ENCODE results near the gene ETHE1. TPM values are rescaled to one million over a fixed set of nuclear protein-coding genes. Genes with fewer than 3 reads are reported as not detected.

ETHE1 gene
- total RNA-seq, 1 experiment from 2014 or later, result 19.0 TPM

- ATAC-seq (peak; percentile 52), DNase-seq (ENCODE audit: low spot score) (peak; percentile 84)
- Mint-ChIP-seq H3K4me1 (peaks cover 21% of the 10 kb centered on the region), H3K4me3 (peak overlapping the region; percentile 73), H3K36me3 (peaks cover under 1% of the 10 kb centered on the region; the same call in 1 of the 2 replicates), H3K9me3 (no peaks in the 10 kb centered on the region), H3K27me3 (ENCODE audit: low read depth) (peaks cover 38% of the 10 kb centered on the region), H3K27ac (no peak overlapping the region)
- POLR2A ChIA-PET, result interaction anchor here (0.6 to 1.6 kb wide), 5 partner anchors 18 to 1478 kb away, joined by 3 to 10 read pairs (median 6); no protein-coding TSS in a partner anchor
- CTCF ChIA-PET, result interaction anchor here (0.6 to 2.5 kb wide), 29 partner anchors 11 to 1709 kb away, joined by 3 to 48 read pairs (median 3); partner anchors contain the start of genes ETHE1, LYPD3 and ZNF575
- TF ChIP-seq MAX (CRISPR knock-in tag; IDR thresholded peaks at IDR 0.05) (0 out of 2 replicates have a peak, but pooled peaks have one; percentile 17), E2F5 (CRISPR knock-in tag; IDR thresholded peaks at IDR 0.05) (0 out of 2 replicates have a peak, but pooled peaks have one; percentile 43), AFF4 (CRISPR knock-in tag; IDR thresholded peaks at IDR 0.05; ENCODE audit: borderline replicate concordance) (no peak), SP1 (CRISPR knock-in tag; conservative IDR thresholded peaks at IDR 0.05) (peak; percentile 44; the same call in 1 of the 2 replicates)
Measured at GRCh38 chr19:43501661-43502418, 25.2 kb downstream of the ETHE1 start.

- Mint-ChIP-seq H3K27me3 (ENCODE audit: low read depth) (peaks cover 32% of the 10 kb centered on the region), H3K27ac (peak overlapping the region; percentile 5), H3K9me3 (no peaks in the 10 kb centered on the region), H3K36me3 (peaks cover 4% of the 10 kb centered on the region; the same call in 1 of the 2 replicates), H3K4me1 (peaks cover 16% of the 10 kb centered on the region), H3K4me3 (no peak overlapping the region)
- no peak for DNase-seq (ENCODE audit: low spot score)
- ChIA-PET POLR2A (no interaction called here), CTCF (interaction anchor here (1.2 kb wide), 1 partner anchor 52 kb away, joined by 3 read pairs; no protein-coding TSS in a partner anchor)
- no peak for ATAC-seq
- TF ChIP-seq ZNF532 (CRISPR knock-in tag; IDR thresholded peaks at IDR 0.05; ENCODE audit: borderline replicate concordance) (no peak), ARID4B (CRISPR knock-in tag; IDR thresholded peaks at IDR 0.05; ENCODE audit: borderline replicate concordance) (no peak), ZMAT4 (CRISPR knock-in tag; IDR thresholded peaks at IDR 0.05) (no peak), ESRRA (CRISPR knock-in tag; IDR thresholded peaks at IDR 0.05; ENCODE audit: borderline replicate concordance) (no peak), ZNF512 (CRISPR knock-in tag; IDR thresholded peaks at IDR 0.05; ENCODE audit: borderline replicate concordance) (no peak), CDX4 (CRISPR knock-in tag; IDR thresholded peaks at IDR 0.05; ENCODE audit: borderline replicate concordance) (no peak), NR3C1 (CRISPR knock-in tag; conservative IDR thresholded peaks at IDR 0.05; ENCODE audit: low read depth) (no peak), ATF2 (CRISPR knock-in tag; IDR thresholded peaks at IDR 0.05; ENCODE audit: borderline replicate concordance, low read depth) (no peak), SP1 (CRISPR knock-in tag; conservative IDR thresholded peaks at IDR 0.05) (no peak)
Measured at GRCh38 chr19:43499042-43499441, 28.0 kb downstream of the ETHE1 start.

Measured in WTC11 (cell line).